Measurements from ENCODE around the gene THSD7A. TPM values are rescaled to one million over a fixed set of nuclear protein-coding genes. Genes with fewer than 3 reads are reported as not detected.
A peak's percentile ranks its signal among the peaks of the same experiment; 100 is the strongest.

THSD7A gene
- total and polyA plus RNA-seq, 4 donors, result 0.15 to 2.7 (median 1.9) TPM

DNA sequence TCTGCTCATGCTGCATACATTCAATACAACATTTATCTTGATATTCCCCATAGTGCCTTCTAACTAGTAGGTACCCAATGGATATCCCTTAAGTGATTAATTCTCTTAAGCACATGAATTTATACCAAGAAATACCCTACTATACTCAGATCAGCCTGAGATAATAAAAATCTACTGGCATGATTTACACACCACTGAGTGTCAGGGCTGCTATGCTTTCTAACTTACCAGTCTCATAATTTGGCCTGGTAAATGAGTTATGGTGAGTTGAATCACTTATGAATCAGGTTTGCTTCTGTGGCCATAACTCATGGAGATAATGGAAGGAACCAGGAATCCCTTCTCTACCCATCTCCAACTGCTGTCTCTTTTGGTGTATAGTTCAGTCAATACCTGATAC is 122.8 kb downstream of the THSD7A start:
- H3K27me3 ChIP-seq (ENCODE audit: control insufficient read depth in 4 of 4, insufficient read depth in 4 of 4, low read length in 3 of 4), result no peaks in the 10 kb centered on the region
- H3K4me3 ChIP-seq (ENCODE audit: low read depth in 1 of 3, low read length in 3 of 3), result no peak overlapping the region
- H3K9ac ChIP-seq (ENCODE audit: low read depth in 1 of 2, low read length in 2 of 2), result no peak overlapping the region
- H3K27ac ChIP-seq (ENCODE audit: low read depth in 1 of 2, low read length in 2 of 2), result no peak overlapping the region
- no peak for DNase-seq (ENCODE audit: low spot score)
- H3K4me1 ChIP-seq (ENCODE audit: control insufficient read depth in 4 of 4, insufficient read depth in 4 of 4, low read length in 3 of 4), result peaks cover 0 to 17% (median 7%) of the 10 kb centered on the region in 4 donors
- H3K36me3 ChIP-seq (ENCODE audit: control insufficient read depth in 4 of 4, insufficient read depth in 3 of 4, low read depth in 1 of 4, low read length in 3 of 4), result no peaks in the 10 kb centered on the region
- no peaks in the 10 kb centered on the region for H3K9me3 ChIP-seq (ENCODE audit: control insufficient read depth in 4 of 4, low read length in 3 of 4)
- TF ChIP-seq, protein P1, sequence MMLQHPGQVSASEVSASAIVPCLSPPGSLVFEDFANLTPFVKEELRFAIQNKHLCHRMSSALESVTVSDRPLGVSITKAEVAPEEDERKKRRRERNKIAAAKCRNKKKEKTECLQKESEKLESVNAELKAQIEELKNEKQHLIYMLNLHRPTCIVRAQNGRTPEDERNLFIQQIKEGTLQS (IDR thresholded peaks at IDR 0.05), result no peak
- TF ChIP-seq YY1 (IDR thresholded peaks at IDR 0.05) (no peak), FOXA1 (IDR thresholded peaks at IDR 0.05) (no peak), FOXA2 (IDR thresholded peaks at IDR 0.05) (no peak), JUND (IDR thresholded peaks at IDR 0.05) (no peak), HNF4G (IDR thresholded peaks at IDR 0.05) (no peak), GABPA (IDR thresholded peaks at IDR 0.05 in 1 of 2, conservative IDR thresholded peaks at IDR 0.05 in 1 of 2) (no peak), RAD21 (IDR thresholded peaks at IDR 0.05) (no peak), SP1 (IDR thresholded peaks at IDR 0.05) (no peak), TAF1 (conservative IDR thresholded peaks at IDR 0.05) (no peak), EGR1 (IDR thresholded peaks at IDR 0.05; ENCODE audit: low read depth in 2 of 2) (no peak), RXRA (IDR thresholded peaks at IDR 0.05) (no peak), HNF4A (conservative IDR thresholded peaks at IDR 0.05) (no peak)
- TF ChIP-seq, protein P2, sequence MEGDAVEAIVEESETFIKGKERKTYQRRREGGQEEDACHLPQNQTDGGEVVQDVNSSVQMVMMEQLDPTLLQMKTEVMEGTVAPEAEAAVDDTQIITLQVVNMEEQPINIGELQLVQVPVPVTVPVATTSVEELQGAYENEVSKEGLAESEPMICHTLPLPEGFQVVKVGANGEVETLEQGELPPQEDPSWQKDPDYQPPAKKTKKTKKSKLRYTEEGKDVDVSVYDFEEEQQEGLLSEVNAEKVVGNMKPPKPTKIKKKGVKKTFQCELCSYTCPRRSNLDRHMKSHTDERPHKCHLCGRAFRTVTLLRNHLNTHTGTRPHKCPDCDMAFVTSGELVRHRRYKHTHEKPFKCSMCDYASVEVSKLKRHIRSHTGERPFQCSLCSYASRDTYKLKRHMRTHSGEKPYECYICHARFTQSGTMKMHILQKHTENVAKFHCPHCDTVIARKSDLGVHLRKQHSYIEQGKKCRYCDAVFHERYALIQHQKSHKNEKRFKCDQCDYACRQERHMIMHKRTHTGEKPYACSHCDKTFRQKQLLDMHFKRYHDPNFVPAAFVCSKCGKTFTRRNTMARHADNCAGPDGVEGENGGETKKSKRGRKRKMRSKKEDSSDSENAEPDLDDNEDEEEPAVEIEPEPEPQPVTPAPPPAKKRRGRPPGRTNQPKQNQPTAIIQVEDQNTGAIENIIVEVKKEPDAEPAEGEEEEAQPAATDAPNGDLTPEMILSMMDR (IDR thresholded peaks at IDR 0.05; ENCODE audit: low read depth, low read length, missing input control), result no peak
- TF ChIP-seq, protein P3, sequence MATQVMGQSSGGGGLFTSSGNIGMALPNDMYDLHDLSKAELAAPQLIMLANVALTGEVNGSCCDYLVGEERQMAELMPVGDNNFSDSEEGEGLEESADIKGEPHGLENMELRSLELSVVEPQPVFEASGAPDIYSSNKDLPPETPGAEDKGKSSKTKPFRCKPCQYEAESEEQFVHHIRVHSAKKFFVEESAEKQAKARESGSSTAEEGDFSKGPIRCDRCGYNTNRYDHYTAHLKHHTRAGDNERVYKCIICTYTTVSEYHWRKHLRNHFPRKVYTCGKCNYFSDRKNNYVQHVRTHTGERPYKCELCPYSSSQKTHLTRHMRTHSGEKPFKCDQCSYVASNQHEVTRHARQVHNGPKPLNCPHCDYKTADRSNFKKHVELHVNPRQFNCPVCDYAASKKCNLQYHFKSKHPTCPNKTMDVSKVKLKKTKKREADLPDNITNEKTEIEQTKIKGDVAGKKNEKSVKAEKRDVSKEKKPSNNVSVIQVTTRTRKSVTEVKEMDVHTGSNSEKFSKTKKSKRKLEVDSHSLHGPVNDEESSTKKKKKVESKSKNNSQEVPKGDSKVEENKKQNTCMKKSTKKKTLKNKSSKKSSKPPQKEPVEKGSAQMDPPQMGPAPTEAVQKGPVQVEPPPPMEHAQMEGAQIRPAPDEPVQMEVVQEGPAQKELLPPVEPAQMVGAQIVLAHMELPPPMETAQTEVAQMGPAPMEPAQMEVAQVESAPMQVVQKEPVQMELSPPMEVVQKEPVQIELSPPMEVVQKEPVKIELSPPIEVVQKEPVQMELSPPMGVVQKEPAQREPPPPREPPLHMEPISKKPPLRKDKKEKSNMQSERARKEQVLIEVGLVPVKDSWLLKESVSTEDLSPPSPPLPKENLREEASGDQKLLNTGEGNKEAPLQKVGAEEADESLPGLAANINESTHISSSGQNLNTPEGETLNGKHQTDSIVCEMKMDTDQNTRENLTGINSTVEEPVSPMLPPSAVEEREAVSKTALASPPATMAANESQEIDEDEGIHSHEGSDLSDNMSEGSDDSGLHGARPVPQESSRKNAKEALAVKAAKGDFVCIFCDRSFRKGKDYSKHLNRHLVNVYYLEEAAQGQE (IDR thresholded peaks at IDR 0.05), result no peak
- TF ChIP-seq, protein P4, sequence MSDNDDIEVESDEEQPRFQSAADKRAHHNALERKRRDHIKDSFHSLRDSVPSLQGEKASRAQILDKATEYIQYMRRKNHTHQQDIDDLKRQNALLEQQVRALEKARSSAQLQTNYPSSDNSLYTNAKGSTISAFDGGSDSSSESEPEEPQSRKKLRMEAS (IDR thresholded peaks at IDR 0.05), result no peak

DNA sequence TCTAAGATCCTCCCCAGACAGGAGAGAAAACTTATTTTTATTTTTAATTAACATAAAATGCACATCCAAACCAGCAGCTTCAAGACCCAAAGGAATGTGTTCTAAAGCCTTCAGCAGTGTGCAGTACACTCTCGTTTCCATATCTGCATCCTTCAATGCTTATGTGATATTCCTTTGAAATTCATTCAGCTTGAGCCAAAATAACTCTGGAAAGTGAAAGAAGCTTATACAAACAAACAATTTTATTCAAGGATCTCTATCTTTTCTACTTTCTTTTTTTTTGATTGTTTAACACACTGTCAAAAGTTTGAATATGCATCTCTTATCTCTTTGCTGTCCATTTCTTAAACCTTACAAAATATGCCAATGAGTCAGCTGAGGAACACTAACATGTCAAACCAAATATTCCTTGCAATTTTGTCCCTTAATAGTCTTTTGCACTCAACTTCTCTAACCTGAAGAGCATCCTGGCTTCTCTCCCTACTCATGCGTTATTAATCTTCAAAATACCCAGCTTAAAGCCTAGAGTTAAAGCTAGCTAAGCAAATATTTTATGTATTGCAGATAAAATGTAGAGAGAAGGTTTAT is 124.3 kb downstream of the THSD7A start:
- Histone ChIP-seq H3K4me3 (ENCODE audit: low read depth in 1 of 3, low read length in 3 of 3) (peak overlapping the region in 2 of 3 donors; percentile 10), H3K27me3 (ENCODE audit: control insufficient read depth in 4 of 4, insufficient read depth in 4 of 4, low read length in 3 of 4) (no peaks in the 10 kb centered on the region), H3K27ac (ENCODE audit: low read depth in 1 of 2, low read length in 2 of 2) (peak overlapping the region in 1 of 2 donors; percentile 15), H3K9me3 (ENCODE audit: control insufficient read depth in 4 of 4, low read length in 3 of 4) (no peaks in the 10 kb centered on the region), H3K36me3 (ENCODE audit: control insufficient read depth in 4 of 4, insufficient read depth in 3 of 4, low read depth in 1 of 4, low read length in 3 of 4) (no peaks in the 10 kb centered on the region), H3K9ac (ENCODE audit: low read depth in 1 of 2, low read length in 2 of 2) (no peak overlapping the region), H3K4me1 (ENCODE audit: control insufficient read depth in 4 of 4, insufficient read depth in 4 of 4, low read length in 3 of 4) (peaks cover 0 to 17% (median 7%) of the 10 kb centered on the region in 4 donors)
- 20% methylated on average over 2 of the region's 2 CpGs for WGBS
- DNase-seq (ENCODE audit: low spot score), result no peak
- TF ChIP-seq, protein P2 (IDR thresholded peaks at IDR 0.05; ENCODE audit: low read depth, low read length, missing input control), result no peak
- TF ChIP-seq NR2F2 (IDR thresholded peaks at IDR 0.05) (no peak), HNF4A (conservative IDR thresholded peaks at IDR 0.05) (no peak), SP1 (IDR thresholded peaks at IDR 0.05) (no peak), HNF4G (IDR thresholded peaks at IDR 0.05) (no peak), FOXA1 (IDR thresholded peaks at IDR 0.05) (no peak), JUND (IDR thresholded peaks at IDR 0.05) (no peak)
- TF ChIP-seq, protein P3 (IDR thresholded peaks at IDR 0.05), result no peak
- TF ChIP-seq, protein P5, sequence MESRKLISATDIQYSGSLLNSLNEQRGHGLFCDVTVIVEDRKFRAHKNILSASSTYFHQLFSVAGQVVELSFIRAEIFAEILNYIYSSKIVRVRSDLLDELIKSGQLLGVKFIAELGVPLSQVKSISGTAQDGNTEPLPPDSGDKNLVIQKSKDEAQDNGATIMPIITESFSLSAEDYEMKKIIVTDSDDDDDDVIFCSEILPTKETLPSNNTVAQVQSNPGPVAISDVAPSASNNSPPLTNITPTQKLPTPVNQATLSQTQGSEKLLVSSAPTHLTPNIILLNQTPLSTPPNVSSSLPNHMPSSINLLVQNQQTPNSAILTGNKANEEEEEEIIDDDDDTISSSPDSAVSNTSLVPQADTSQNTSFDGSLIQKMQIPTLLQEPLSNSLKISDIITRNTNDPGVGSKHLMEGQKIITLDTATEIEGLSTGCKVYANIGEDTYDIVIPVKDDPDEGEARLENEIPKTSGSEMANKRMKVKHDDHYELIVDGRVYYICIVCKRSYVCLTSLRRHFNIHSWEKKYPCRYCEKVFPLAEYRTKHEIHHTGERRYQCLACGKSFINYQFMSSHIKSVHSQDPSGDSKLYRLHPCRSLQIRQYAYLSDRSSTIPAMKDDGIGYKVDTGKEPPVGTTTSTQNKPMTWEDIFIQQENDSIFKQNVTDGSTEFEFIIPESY (IDR thresholded peaks at IDR 0.05), result no peak

All from liver (tissue), 9 donors.